ENCODE data around the gene ZNRF2.

GRCh38 chr7:30366606-30367005 is 82.2 kb downstream of the ZNRF2 start:
- TF ChIP-seq POLR2A (IDR thresholded peaks at IDR 0.05; ENCODE audit: extremely low read depth, insufficient read length) (no peak), CTCF (IDR thresholded peaks at IDR 0.05; ENCODE audit: low read depth, low read length) (no peak)
- TF ChIP-seq, protein P1, sequence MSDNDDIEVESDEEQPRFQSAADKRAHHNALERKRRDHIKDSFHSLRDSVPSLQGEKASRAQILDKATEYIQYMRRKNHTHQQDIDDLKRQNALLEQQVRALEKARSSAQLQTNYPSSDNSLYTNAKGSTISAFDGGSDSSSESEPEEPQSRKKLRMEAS (IDR thresholded peaks at IDR 0.05; ENCODE audit: low read depth, low read length), result no peak
